B cell (primary cell): ENCODE results near the gene ZNF528. TPM values are rescaled to one million over a fixed set of nuclear protein-coding genes. Genes with fewer than 3 reads are reported as not detected.

Experiments
- ATAC-seq: fragments of 200-7000 bp; cut with Tn5 transposase; one replicate; pipeline ENCODE4 v1.10.0; 2021; ENCODE audit warnings: low read depth, mild to moderate bottlenecking, moderate number of reproducible peaks, moderate library complexity
- CTCF ChIA-PET: fragments of 350-600 bp; sonication (Branson Sonifier 250); formaldehyde crosslinking; loops from one replicate; lab custom pipeline; 2021; ENCODE audit warnings: antibody characterized with exemption, inconsistent platforms; lab: Charles Lee
- POLR2A ChIA-PET: fragments of 350-600 bp; sonication (Branson Sonifier 250); formaldehyde crosslinking; loops from one replicate; lab custom pipeline; 2021; ENCODE audit warnings: antibody characterized with exemption; lab: Charles Lee
- DNase-seq: peaks from one replicate; pipeline ENCODE4 v3.0.0; 2013
- H2AFZ ChIP-seq: 2 replicates; pipeline ENCODE4 v1.6.1; 2012; ENCODE audit warnings: mild to moderate bottlenecking, low read depth, low read length; ENCODE audit not compliant: insufficient read depth, poor library complexity, severe bottlenecking
- H3K27ac ChIP-seq, 2 donors: 1 replicate in 1 of 2; 2 replicates in 1 of 2; pipeline ENCODE4 v1.5.1; 2012 to 2013; ENCODE audit warnings: low read length in 2 of 2, mild to moderate bottlenecking in 2 of 2, moderate library complexity in 1 of 2
- H3K27me3 ChIP-seq, 4 experiments: fragments of 200-600 bp in 1 of 4; sonication (generic) in 1 of 4; replicated peaks in 1 of 4; 1 replicate in 2 of 4; 2 replicates in 2 of 4; pipeline versions ENCODE4 v1.6.1 to v1.7.0; 2013 to 2016; ENCODE audit warnings: low read length in 3 of 4, mild to moderate bottlenecking in 2 of 4, mixed read lengths in 1 of 4, moderate library complexity in 1 of 4; ENCODE audit not compliant: insufficient read depth in 4 of 4, control insufficient read depth in 3 of 4; ENCODE audit errors: control extremely low read depth in 1 of 4
- H3K36me3 ChIP-seq, 2 experiments: replicated peaks in 1 of 2; 1 replicate in 1 of 2; 2 replicates in 1 of 2; pipeline versions ENCODE4 v1.6.1 to v1.7.1; 2013; ENCODE audit warnings: low read length in 1 of 2; ENCODE audit not compliant: insufficient read depth in 2 of 2, control insufficient read depth in 1 of 2; ENCODE audit errors: control extremely low read depth in 1 of 2, extremely low read depth in 1 of 2
- H3K4me1 ChIP-seq, 2 donors: fragments of 200-600 bp in 1 of 2; sonication (generic) in 1 of 2; 1 replicate in 1 of 2; 2 replicates in 1 of 2; pipeline versions ENCODE4 v1.5.1 to v1.6.1; 2013 to 2017; ENCODE audit warnings: low read length in 2 of 2; ENCODE audit not compliant: control insufficient read depth in 2 of 2, insufficient read depth in 2 of 2
- H3K4me2 ChIP-seq: replicated peaks from 2 replicates; pipeline ENCODE3; 2012; ENCODE audit warnings: mild to moderate bottlenecking, low read depth, low read length; ENCODE audit not compliant: poor library complexity, severe bottlenecking
- H3K4me3 ChIP-seq, 5 experiments: fragments of 200-600 bp in 1 of 5; sonication (generic) in 1 of 5; 1 replicate in 3 of 5; 2 replicates in 2 of 5; pipeline versions ENCODE4 v1.5.1 to v1.7.0; 2011 to 2016; ENCODE audit warnings: low read length in 4 of 5, mild to moderate bottlenecking in 4 of 5, low read depth in 2 of 5, control low read depth in 1 of 5, moderate library complexity in 1 of 5; ENCODE audit not compliant: insufficient read depth in 1 of 5; ENCODE audit errors: control extremely low read depth in 1 of 5, extremely low read depth in 1 of 5
- H3K79me2 ChIP-seq: fragments of 200-600 bp; sonication (generic); one replicate; pipeline ENCODE4 v1.6.0; 2016; ENCODE audit warnings: low read length; ENCODE audit not compliant: control insufficient read depth, insufficient read depth
- H3K9ac ChIP-seq: fragments of 200-600 bp; sonication (generic); 2 replicates; pipeline ENCODE4 v1.6.1; 2017; ENCODE audit warnings: mild to moderate bottlenecking, low read length, moderate library complexity
- H3K9me3 ChIP-seq, 3 donors: one replicate each; pipeline versions ENCODE4 v1.6.1 to v1.7.1; 2013; ENCODE audit warnings: low read length in 2 of 3; ENCODE audit not compliant: control insufficient read depth in 2 of 3, insufficient read depth in 1 of 3; ENCODE audit errors: control extremely low read depth in 1 of 3
- H4K20me1 ChIP-seq: 2 replicates; pipeline ENCODE4 v1.6.0; 2012; ENCODE audit warnings: mild to moderate bottlenecking, low read length; ENCODE audit not compliant: insufficient read depth, control insufficient read depth, poor library complexity, severe bottlenecking
- H3K27ac Mint-ChIP-seq: one replicate; pipeline ENCODE4 v1.8.0; 2021; ENCODE audit warnings: mixed read lengths
- H3K27me3 Mint-ChIP-seq: one replicate; pipeline ENCODE4 v1.8.0; 2021; ENCODE audit warnings: mixed read lengths
- H3K4me1 Mint-ChIP-seq: one replicate; pipeline ENCODE4 v1.8.0; 2021; ENCODE audit warnings: mixed read lengths
- H3K4me3 Mint-ChIP-seq: one replicate; pipeline ENCODE4 v1.8.0; 2021; ENCODE audit warnings: mixed read lengths
- H3K9me3 Mint-ChIP-seq: one replicate; pipeline ENCODE4 v1.8.0; 2022; ENCODE audit warnings: mixed read lengths; ENCODE audit not compliant: insufficient read depth
- CTCF ChIP-seq: fragments of 200-600 bp; IDR thresholded peaks from one replicate; pipeline ENCODE4 v1.8.0; 2022; ENCODE audit warnings: antibody characterized with exemption, mild to moderate bottlenecking
- EZH2 ChIP-seq: IDR thresholded peaks from 2 replicates; pipeline ENCODE4 v1.6.1; 2012; ENCODE audit warnings: borderline replicate concordance, low read depth, mild to moderate bottlenecking, moderate library complexity, low read length; ENCODE audit not compliant: insufficient read depth, poor library complexity, severe bottlenecking
- WGBS: methylation state at CpG from one replicate; pipeline ENCODE4 v1.1.5; 2013; ENCODE audit warnings: missing lambda C conversion rate; ENCODE audit not compliant: insufficient coverage; 5-methylcytosine and 5-hydroxymethylcytosine counted together
- intact Hi-C: fragments of 100-400 bp; cut with micrococcal nuclease; formaldehyde crosslinking; loops from one replicate; pipeline ENCODE4 v1.10.0; 2022
- polyA plus RNA-seq: library from polyadenylated mRNA; depleted of rRNA; stranded (reverse); fragments of >200 nt; gene quantifications from 2 replicates; pipeline ENCODE4 v1.2.3, GENCODE V29; 2012
- small RNA-seq: library from RNA; depleted of rRNA; stranded (forward); fragments of <200 nt; gene quantifications from one replicate; pipeline ENCODE3, GENCODE V24; 2012; ENCODE audit warnings: low replicate concordance, low read depth; ENCODE audit not compliant: insufficient read length
- total RNA-seq, 2 donors: library from RNA; stranded (reverse); fragments of 120-200 nt in 1 of 2; gene quantifications; 1 replicate in 1 of 2; 2 replicates in 1 of 2; pipeline versions ENCODE4 v1.2.3 to v1.2.4, GENCODE V29; 2013 to 2022

Gene ZNF528
- total and polyA plus RNA-seq, 2 donors (not counting 1 experiment from before 2014, with no cell fraction given): 15.0 to 69.2 TPM

- no peak overlapping the region for H3K4me2 ChIP-seq
- no peaks in the 10 kb centered on the region for H3K79me2 ChIP-seq
- H3K9me3 Mint-ChIP-seq: peaks cover 34% of the 10 kb centered on the region
- WGBS: 84% methylated on average over 3 of the region's 14 CpGs
- no peak overlapping the region for H2AFZ ChIP-seq
- H3K9me3 ChIP-seq: peaks cover 22 to 75% (median 37%) of the 10 kb centered on the region in 3 donors
- no peak for DNase-seq
- H3K27ac ChIP-seq: no peak overlapping the region
- no peak overlapping the region for H3K4me3 Mint-ChIP-seq
- H3K4me1 Mint-ChIP-seq: no peaks in the 10 kb centered on the region
- H3K36me3 ChIP-seq: no peaks in the 10 kb centered on the region
- no peak overlapping the region for H3K9ac ChIP-seq
- no peaks in the 10 kb centered on the region for H3K27me3 Mint-ChIP-seq
- ChIA-PET POLR2A (no interaction called here), CTCF (no interaction called here)
- H3K4me3 ChIP-seq: no peak overlapping the region
- H3K4me1 ChIP-seq: no peaks in the 10 kb centered on the region
- no peak for ATAC-seq
- H4K20me1 ChIP-seq: no peaks in the 10 kb centered on the region
- H3K27ac Mint-ChIP-seq: no peak overlapping the region
- H3K27me3 ChIP-seq: no peaks in the 10 kb centered on the region
- intact Hi-C loops: no loop called here
- no peak for TF ChIP-seq CTCF
- TF ChIP-seq EZH2: no peak
Observed at GRCh38 chr19:52464798-52465470, 67.3 kb downstream of the ZNF528 start.

Small RNA genes lying within 50 kb of the gene (small RNA-seq; reads per million reads assigned to genes)
- not detected for gene AC010332.1

Other genes with a start within 250 kb of the ZNF528 start
- 42.0 and 46.4 TPM in 2 replicates for gene ZNF836, start 226.2 kb upstream of the ZNF528 start, total RNA-seq
- 8.1 and 9.1 TPM in 2 replicates for gene ZNF836, start 226.2 kb upstream of the ZNF528 start, polyA plus RNA-seq
- 202 and 227 TPM in 2 replicates for gene PPP2R1A, start 207.8 kb upstream of the ZNF528 start, total RNA-seq
- gene PPP2R1A, start 207.8 kb upstream of the ZNF528 start, polyA plus RNA-seq: 77.8 and 108 TPM in 2 replicates
- 41.1 and 48.3 TPM in 2 replicates for gene ZNF766, start 128.3 kb upstream of the ZNF528 start, total RNA-seq
- 9.9 and 14.0 TPM in 2 replicates for gene ZNF766, start 128.3 kb upstream of the ZNF528 start, polyA plus RNA-seq
- gene ZNF480, start 100.7 kb upstream of the ZNF528 start, total RNA-seq: 21.8 and 24.8 TPM in 2 replicates
- 6.7 and 10.0 TPM in 2 replicates for gene ZNF480, start 100.7 kb upstream of the ZNF528 start, polyA plus RNA-seq
- 3.7 and 3.8 TPM in 2 replicates for gene ZNF610, start 61.6 kb upstream of the ZNF528 start, total RNA-seq
- 1.5 and 1.6 TPM in 2 replicates for gene ZNF610, start 61.6 kb upstream of the ZNF528 start, polyA plus RNA-seq
- 29.2 and 34.1 TPM in 2 replicates for gene ZNF880, start 27.9 kb upstream of the ZNF528 start, total RNA-seq
- gene ZNF880, start 27.9 kb upstream of the ZNF528 start, polyA plus RNA-seq: 35.7 and 40.3 TPM in 2 replicates
- gene ZNF534, start 31.3 kb downstream of the ZNF528 start, total RNA-seq: 0.44 TPM in 1 of 2 replicates, not detected in the other
- 0.04 and 0.39 TPM in 2 replicates for gene ZNF534, start 31.3 kb downstream of the ZNF528 start, polyA plus RNA-seq
- 3.7 and 5.6 TPM in 2 replicates for gene ZNF578, start 55.7 kb downstream of the ZNF528 start, total RNA-seq
- 0.81 and 1.9 TPM in 2 replicates for gene ZNF578, start 55.7 kb downstream of the ZNF528 start, polyA plus RNA-seq
- gene ZNF808, start 129.8 kb downstream of the ZNF528 start, total RNA-seq: 54.8 and 56.0 TPM in 2 replicates
- gene ZNF808, start 129.8 kb downstream of the ZNF528 start, polyA plus RNA-seq: 8.8 and 9.7 TPM in 2 replicates
- gene ZNF701, start 172.4 kb downstream of the ZNF528 start, total RNA-seq: 48.8 and 49.2 TPM in 2 replicates
- gene ZNF701, start 172.4 kb downstream of the ZNF528 start, polyA plus RNA-seq: 11.0 and 13.0 TPM in 2 replicates
- gene ZNF83, start 240.5 kb downstream of the ZNF528 start, total RNA-seq: 92.3 and 93.3 TPM in 2 replicates
- gene ZNF83, start 240.5 kb downstream of the ZNF528 start, polyA plus RNA-seq: 95.8 and 139 TPM in 2 replicates